ENCODE data around the gene PRR29.

- TF ChIP-seq YY1 (IDR thresholded peaks at IDR 0.05; ENCODE audit: low read depth) (no peak), EZH2phosphoT487 (IDR thresholded peaks at IDR 0.05; ENCODE audit: borderline replicate concordance, low read depth) (no peak), CTCF (IDR thresholded peaks at IDR 0.05) (no peak), RAD21 (IDR thresholded peaks at IDR 0.05; ENCODE audit: low read length) (no peak)
Observed at GRCh38 chr17:63986821-63987220, 11.3 kb upstream of the PRR29 start.

Measured in SK-N-SH (cell line).